GM18873 (cell line): Measurements from ENCODE around the gene ANAPC16.
"Not testable (repeated sequence)": the region's sequence is repeated elsewhere in the genome, so short reads cannot be mapped to it uniquely, and the experiment has no call there.

Source experiments
- ATAC-seq: cut with Tn5 transposase; IDR thresholded peaks from one replicate; pipeline ENCODE4 v1.9.1; 2021; ENCODE audit warnings: mild to moderate bottlenecking, moderate library complexity, moderate number of reproducible peaks; ENCODE audit not compliant: unreplicated experiment, low FRiP score

Gene ANAPC16

GRCh38 chr10:72241691-72242252, 26.0 kb downstream of the ANAPC16 start:
- ATAC-seq: no peak

- ATAC-seq: no peak
These were observed 26.9 kb downstream of the ANAPC16 start for GRCh38 chr10:72242675-72243074.

- no peak for ATAC-seq
These were observed 28.1 kb downstream of the ANAPC16 start for GRCh38 chr10:72243822-72244437.

- no peak for ATAC-seq
These were observed 28.8 kb downstream of the ANAPC16 start for GRCh38 chr10:72244573-72245038.

GRCh38 chr10:72245949-72246525, 30.2 kb downstream of the ANAPC16 start:
- ATAC-seq: no peak

- peak; percentile 92 for ATAC-seq
These were observed 32.8 kb downstream of the ANAPC16 start for GRCh38 chr10:72248468-72249151.

GRCh38 chr10:72249176-72249862, 33.5 kb downstream of the ANAPC16 start:
- not testable (repeated sequence) for ATAC-seq

- no peak for ATAC-seq
These were observed 34.9 kb downstream of the ANAPC16 start for GRCh38 chr10:72250666-72251065.

GRCh38 chr10:72251635-72252034, 35.8 kb downstream of the ANAPC16 start:
- no peak for ATAC-seq

GRCh38 chr10:72252972-72253371, 37.2 kb downstream of the ANAPC16 start:
- no peak for ATAC-seq

GRCh38 chr10:72253578-72253977, 37.8 kb downstream of the ANAPC16 start:
- ATAC-seq: no peak

- ATAC-seq: no peak
These were observed 39.2 kb downstream of the ANAPC16 start for GRCh38 chr10:72254813-72255568.

GRCh38 chr10:72255977-72256729, 40.3 kb downstream of the ANAPC16 start:
- no peak for ATAC-seq

- no peak for ATAC-seq
These were observed 41.5 kb downstream of the ANAPC16 start for GRCh38 chr10:72257051-72257892.

GRCh38 chr10:72258617-72259016, 42.8 kb downstream of the ANAPC16 start:
- no peak for ATAC-seq

- ATAC-seq: no peak
These were observed 43.9 kb downstream of the ANAPC16 start for GRCh38 chr10:72259491-72260238.

- peak; percentile 48 for ATAC-seq
These were observed 44.6 kb downstream of the ANAPC16 start for GRCh38 chr10:72260239-72260975.
